Measurements from ENCODE around the gene MOCS1. TPM values are rescaled to one million over a fixed set of nuclear protein-coding genes. Genes with fewer than 3 reads are reported as not detected.

Gene MOCS1
- total and polyA plus RNA-seq, 9 of the 15 experiments (the other 6 are each of a cell fraction or from before 2014, with no cell fraction given): 0.69 to 12.7 (median 8.7) TPM

DNA sequence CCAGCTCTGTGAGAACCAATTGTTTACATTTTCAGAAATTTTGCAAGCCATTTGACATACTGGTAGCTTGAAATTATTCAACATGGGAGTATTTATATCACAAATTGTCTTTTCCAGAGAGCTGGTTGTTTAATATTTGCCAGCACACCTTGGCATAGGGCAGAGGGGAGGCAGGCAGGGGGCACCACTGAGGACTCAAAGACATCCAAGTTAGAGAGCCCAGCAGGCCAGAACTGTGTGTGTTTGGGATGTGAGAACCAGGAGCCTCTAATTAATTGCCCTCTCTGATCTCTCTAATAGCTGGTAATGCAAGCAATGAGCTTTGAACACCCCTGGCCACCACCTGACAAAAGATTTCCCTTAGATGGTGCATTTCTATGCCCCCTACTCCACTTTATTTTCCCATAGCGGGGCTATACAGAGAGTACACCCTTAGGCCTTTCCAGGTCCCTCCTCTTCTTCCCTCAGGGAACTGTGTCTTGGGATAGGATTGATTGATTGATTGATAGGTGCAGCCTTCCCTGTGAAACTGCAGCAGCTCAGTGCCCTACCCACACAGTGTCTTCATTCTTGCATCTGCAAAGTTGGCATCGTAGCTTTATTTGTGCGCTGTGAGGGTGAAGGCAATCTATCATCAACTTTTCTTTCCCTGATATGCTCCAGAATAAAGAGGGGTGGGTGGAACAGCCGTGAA lies 29.2 kb downstream of the MOCS1 start:
- H3K79me2 ChIP-seq (ENCODE audit: control insufficient read depth, insufficient read depth, low read length): no peaks in the 10 kb centered on the region
- H3K9ac ChIP-seq (ENCODE audit: insufficient read depth in 1 of 2, low read depth in 2 of 2, low read length in 2 of 2): no peak overlapping the region
- H3K36me3 ChIP-seq (ENCODE audit: control insufficient read depth, insufficient read depth, low read length): no peaks in the 10 kb centered on the region
- H3K9me1 ChIP-seq (ENCODE audit: control insufficient read depth, insufficient read depth, low read length): no peaks in the 10 kb centered on the region
- intact Hi-C loops (cut with micrococcal nuclease) (no loop called here), in situ Hi-C loops (cut with MboI) (no loop called here)
- POLR2A ChIA-PET: interaction anchor here (0.9 to 1.3 kb wide), 2 partner anchors 10 to 26 kb away, joined by 3 to 7 read pairs; no protein-coding TSS in a partner anchor
- CTCF ChIA-PET (ENCODE audit: low intra/inter-chr PET ratio): no interaction called here
- H3K4me3 ChIP-seq: no peak overlapping the region
- ATAC-seq: no peak
- DNase-seq (ENCODE audit: extremely low read depth in 1 of 4, low spot score in 3 of 4): no peak
- TF ChIP-seq BACH1 (tag; IDR thresholded peaks at IDR 0.05) (no peak), ATF7 (IDR thresholded peaks at IDR 0.05) (no peak), SUPT5H (IDR thresholded peaks at IDR 0.05) (no peak), ZBTB17 (CRISPR knock-in tag; IDR thresholded peaks at IDR 0.05) (no peak), KDM5B (IDR thresholded peaks at IDR 0.05; ENCODE audit: insufficient replicate concordance, low read depth, low read length) (no peak), FUS (optimal IDR thresholded peaks at IDR 0.05; ENCODE audit: low read depth, low read length) (no peak), DPF2 (IDR thresholded peaks at IDR 0.05) (no peak)
- TF ChIP-seq, protein P1, sequence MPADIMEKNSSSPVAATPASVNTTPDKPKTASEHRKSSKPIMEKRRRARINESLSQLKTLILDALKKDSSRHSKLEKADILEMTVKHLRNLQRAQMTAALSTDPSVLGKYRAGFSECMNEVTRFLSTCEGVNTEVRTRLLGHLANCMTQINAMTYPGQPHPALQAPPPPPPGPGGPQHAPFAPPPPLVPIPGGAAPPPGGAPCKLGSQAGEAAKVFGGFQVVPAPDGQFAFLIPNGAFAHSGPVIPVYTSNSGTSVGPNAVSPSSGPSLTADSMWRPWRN (IDR thresholded peaks at IDR 0.05; ENCODE audit: low read depth): no peak
- no peaks in the 10 kb centered on the region for H3K9me3 ChIP-seq (replicated peaks; ENCODE audit: control insufficient read depth, insufficient read depth, low read depth, low read length)
- FAIRE-seq: no peak
- H3K4me1 ChIP-seq (replicated peaks in 1 of 2; ENCODE audit: control insufficient read depth in 2 of 2, insufficient read depth in 2 of 2, low read length in 2 of 2): peaks cover 0 to 4% of the 10 kb centered on the region in 2 experiments; a peak in 1 of 5 replicates
- no peak overlapping the region for H3K27ac ChIP-seq (ENCODE audit: extremely low read depth, low read depth, low read length)
- WGBS (ENCODE audit: insufficient coverage, low coverage, missing lambda C conversion rate): 8% methylated on average over 4 of the region's 4 CpGs
- peaks cover 0 to 34% of the 10 kb centered on the region in 2 experiments; a peak in 3 of 5 replicates for H3K27me3 ChIP-seq (ENCODE audit: control insufficient read depth in 2 of 2, insufficient read depth in 2 of 2, low read length in 2 of 2)
- no peak overlapping the region for H3K4me2 ChIP-seq (ENCODE audit: insufficient read depth, low read length)
- no peak overlapping the region for H2AFZ ChIP-seq (ENCODE audit: low read depth, low read length)
- no peaks in the 10 kb centered on the region; the same call in 1 of the 2 replicates for H4K20me1 ChIP-seq (replicated peaks; ENCODE audit: control insufficient read depth, insufficient read depth, low read length)
- BruUV-seq (replicated peaks): no TSS peak
